ENCODE data around the gene TJP1.

DNA sequence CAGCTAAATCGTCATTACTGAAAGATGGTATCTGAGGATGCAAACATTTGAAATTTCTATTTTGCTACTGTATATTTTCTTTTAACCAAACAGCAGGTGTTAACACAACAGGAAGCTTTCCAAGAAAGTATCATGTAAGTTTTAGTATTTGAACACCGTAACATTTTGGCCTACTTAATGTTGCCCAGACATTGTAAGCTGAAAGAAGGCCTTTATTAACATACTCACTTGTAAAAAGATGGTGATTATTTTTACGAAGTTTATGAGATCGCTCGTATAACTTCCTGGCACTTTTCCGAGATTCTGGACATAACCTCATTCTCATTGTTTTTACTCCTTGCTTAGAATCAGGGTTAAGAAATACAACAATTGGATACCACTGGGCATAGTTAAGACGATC is 95.7 kb downstream of the TJP1 start:
- no peak for TF ChIP-seq POLR2A (IDR thresholded peaks at IDR 0.05)
- TF ChIP-seq, protein P1, sequence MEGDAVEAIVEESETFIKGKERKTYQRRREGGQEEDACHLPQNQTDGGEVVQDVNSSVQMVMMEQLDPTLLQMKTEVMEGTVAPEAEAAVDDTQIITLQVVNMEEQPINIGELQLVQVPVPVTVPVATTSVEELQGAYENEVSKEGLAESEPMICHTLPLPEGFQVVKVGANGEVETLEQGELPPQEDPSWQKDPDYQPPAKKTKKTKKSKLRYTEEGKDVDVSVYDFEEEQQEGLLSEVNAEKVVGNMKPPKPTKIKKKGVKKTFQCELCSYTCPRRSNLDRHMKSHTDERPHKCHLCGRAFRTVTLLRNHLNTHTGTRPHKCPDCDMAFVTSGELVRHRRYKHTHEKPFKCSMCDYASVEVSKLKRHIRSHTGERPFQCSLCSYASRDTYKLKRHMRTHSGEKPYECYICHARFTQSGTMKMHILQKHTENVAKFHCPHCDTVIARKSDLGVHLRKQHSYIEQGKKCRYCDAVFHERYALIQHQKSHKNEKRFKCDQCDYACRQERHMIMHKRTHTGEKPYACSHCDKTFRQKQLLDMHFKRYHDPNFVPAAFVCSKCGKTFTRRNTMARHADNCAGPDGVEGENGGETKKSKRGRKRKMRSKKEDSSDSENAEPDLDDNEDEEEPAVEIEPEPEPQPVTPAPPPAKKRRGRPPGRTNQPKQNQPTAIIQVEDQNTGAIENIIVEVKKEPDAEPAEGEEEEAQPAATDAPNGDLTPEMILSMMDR (IDR thresholded peaks at IDR 0.05) = no peak

Data from lower leg skin (tissue), 3 donors.